A549 (cell line): ENCODE data around the gene ADAMTS10. TPM values are rescaled to one million over a fixed set of nuclear protein-coding genes. Genes with fewer than 3 reads are reported as not detected.

Source experiments
- ATAC-seq, 2 experiments: fragments of 200-7000 bp in 1 of 2; fragments of >200 bp in 1 of 2; cut with Nextera tagmentation in 1 of 2; cut with Tn5 transposase in 1 of 2; 3 replicates each; pipeline versions ENCODE4 v1.8.0 to v1.9.1; 2018 to 2020; ENCODE audit warnings: mild to moderate bottlenecking in 1 of 2, moderate library complexity in 1 of 2
- CTCF ChIA-PET: fragments of 300-600 bp; sonication (Branson Sonifier 250); formaldehyde crosslinking; extraction: SDS; loops from one replicate; lab custom pipeline; 2021; ENCODE audit warnings: antibody characterized with exemption, inconsistent platforms; lab: Yijun Ruan, JAX
- POLR2A ChIA-PET: fragments of 350-600 bp; formaldehyde crosslinking; extraction: SDS; loops from one replicate; lab custom pipeline; 2021; ENCODE audit warnings: antibody characterized with exemption, inconsistent platforms; lab: Yijun Ruan, JAX
- DNase-seq, 2 experiments: peaks; one replicate each; pipeline versions ENCODE4 v3.0.0 to v3.0.0-alpha.2; 2011 to 2016; ENCODE audit warnings: low read depth in 1 of 2, low spot score in 1 of 2
- FAIRE-seq: peaks from 2 replicates; lab custom pipeline; 2011; peaks lifted over from hg19 to GRCh38; lab: Jason Lieb, UNC
- H3K27ac ChIP-seq, 2 experiments: fragments of >200 bp; sonication (Bioruptor Twin); formaldehyde crosslinking; 3 replicates each; pipeline ENCODE4 v1.5.1; 2016 to 2017
- H3K4me1 ChIP-seq: fragments of >200 bp; sonication (Bioruptor Twin); formaldehyde crosslinking; 3 replicates; pipeline ENCODE4 v1.6.1; 2016
- H3K4me2 ChIP-seq: fragments of >200 bp; sonication (Bioruptor Twin); formaldehyde crosslinking; 3 replicates; pipeline ENCODE4 v1.6.1; 2016
- H3K4me3 ChIP-seq: fragments of >200 bp; sonication (Bioruptor Twin); formaldehyde crosslinking; 3 replicates; pipeline ENCODE4 v1.5.1; 2016
- H3K9me3 ChIP-seq: fragments of >200 bp; sonication (Bioruptor Twin); formaldehyde crosslinking; 3 replicates; pipeline ENCODE4 v1.6.1; 2016
- ATOH8 ChIP-seq: fragments of 250-450 bp; sonication (Bioruptor Pico); IDR thresholded peaks from 2 replicates; pipeline ENCODE4 v1.5.0; 2020; ENCODE audit warnings: low read depth, mild to moderate bottlenecking, moderate library complexity
- CBX8 ChIP-seq: fragments of 200-600 bp; sonication (generic); IDR thresholded peaks from 2 replicates; pipeline ENCODE4 v1.6.1; 2016
- ESRRA ChIP-seq: fragments of 150-350 bp; IDR thresholded peaks from 2 replicates; pipeline ENCODE4 v1.6.1; 2014; ENCODE audit warnings: mild to moderate bottlenecking, low read length, borderline replicate concordance
- HEYL ChIP-seq: fragments of 250-450 bp; sonication (Bioruptor Pico); IDR thresholded peaks from 2 replicates; pipeline ENCODE4 v1.8.0; 2021; ENCODE audit warnings: mild to moderate bottlenecking, moderate library complexity
- JUNB ChIP-seq: fragments of >200 bp; sonication (Bioruptor Twin); formaldehyde crosslinking; IDR thresholded peaks from 2 replicates; pipeline ENCODE4 v1.6.1; 2016
- KDM1A ChIP-seq: fragments of 200-600 bp; sonication (generic); IDR thresholded peaks from 2 replicates; pipeline ENCODE4 v1.6.1; 2016; ENCODE audit warnings: low read depth, mild to moderate bottlenecking
- KDM5A ChIP-seq: fragments of 200-600 bp; sonication (generic); IDR thresholded peaks from 2 replicates; pipeline ENCODE4 v1.6.1; 2016; ENCODE audit warnings: antibody characterized with exemption, mild to moderate bottlenecking
- MAX ChIP-seq: IDR thresholded peaks from 2 replicates; pipeline ENCODE4 v1.6.1; 2012
- MAZ ChIP-seq: fragments of 150-350 bp; IDR thresholded peaks from 2 replicates; pipeline ENCODE4 v1.6.1; 2014; ENCODE audit warnings: antibody characterized with exemption, low read depth, low read length, borderline replicate concordance
- MYC ChIP-seq: IDR thresholded peaks from 2 replicates; pipeline ENCODE4 v1.6.1; 2012; ENCODE audit warnings: mild to moderate bottlenecking, inconsistent platforms, low read length, improper control_type of control experiment, borderline replicate concordance
- NPAS2 ChIP-seq: fragments of 250-450 bp; sonication (Bioruptor Pico); IDR thresholded peaks from 2 replicates; pipeline ENCODE4 v1.8.0; 2022; ENCODE audit warnings: mild to moderate bottlenecking, moderate library complexity, borderline replicate concordance
- RNF2 ChIP-seq: fragments of 200-600 bp; sonication (generic); IDR thresholded peaks from 2 replicates; pipeline ENCODE4 v1.6.1; 2016; ENCODE audit warnings: low read depth, mild to moderate bottlenecking, antibody characterized with exemption, moderate library complexity, borderline replicate concordance
- SMC3 ChIP-seq: fragments of >200 bp; sonication (Bioruptor Twin); formaldehyde crosslinking; IDR thresholded peaks from 3 replicates; pipeline ENCODE4 v1.6.1; 2018; ENCODE audit warnings: inconsistent platforms
- TFCP2L1 ChIP-seq: fragments of 250-450 bp; sonication (Bioruptor Pico); IDR thresholded peaks from 2 replicates; pipeline ENCODE4 v1.5.0; 2021; ENCODE audit warnings: mild to moderate bottlenecking
- WGBS: methylation state at CpG from one replicate; pipeline ENCODE4 v1.1.6; 2017; ENCODE audit errors: missing lambda C conversion rate; 5-methylcytosine and 5-hydroxymethylcytosine counted together
- polyA plus RNA-seq, 4 experiments: library from polyadenylated mRNA; depleted of rRNA in 3 of 4; stranded (reverse); fragments of >200 nt; fragmentation: RNase III in 1 of 4; extraction: RNeasy Plus Mini Kit Qiagen cat#74134 plus additional on column Dnase treatment in 1 of 4; gene quantifications; 2 replicates in 3 of 4; 3 replicates in 1 of 4; pipeline ENCODE4 v1.2.3, GENCODE V29; 2011 to 2017
- TF ChIP-seq, protein P1 (sequence below): fragments of >200 bp; sonication (Bioruptor Twin); formaldehyde crosslinking; IDR thresholded peaks from 3 replicates; pipeline ENCODE4 v1.5.1; 2016

Gene ADAMTS10
- polyA plus RNA-seq, 2 of the 4 experiments (the other 2 are of a cell fraction), result 26.7 to 49.3 TPM

DNA sequence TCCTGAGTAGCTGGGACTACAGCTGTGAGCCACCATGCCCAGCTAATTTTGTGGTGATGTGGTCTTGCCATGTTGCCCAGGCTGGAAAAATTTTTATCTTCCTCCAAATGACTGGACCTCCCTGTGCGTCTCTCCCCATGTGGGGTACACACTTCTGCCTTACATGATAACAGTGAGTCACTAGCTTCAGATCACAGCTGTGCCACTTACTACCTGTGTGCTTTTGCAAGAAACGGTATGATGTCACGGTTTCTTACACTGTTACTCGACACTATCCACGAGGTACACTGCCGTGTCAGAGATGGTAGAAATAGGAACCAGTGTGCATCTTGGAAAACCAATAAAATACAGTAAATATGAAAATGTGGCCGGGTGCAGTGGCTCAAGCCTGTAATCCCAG is 79.0 kb downstream of the ADAMTS10 start:
- Histone ChIP-seq H3K27ac (no peak overlapping the region), H3K4me3 (no peak overlapping the region), H3K4me2 (no peak overlapping the region), H3K9me3 (no peaks in the 10 kb centered on the region), H3K4me1 (peaks cover 4% of the 10 kb centered on the region; the same call in 1 of the 3 replicates)
- FAIRE-seq (no peak), ATAC-seq (no peak), DNase-seq (no peak)
- ChIA-PET CTCF (interaction anchor here (1.0 to 1.7 kb wide), 2 partner anchors 26 to 50 kb away, joined by 3 to 4 read pairs; no protein-coding TSS in a partner anchor), POLR2A (interaction anchor here (0.5 to 0.6 kb wide), 2 partner anchors 11 to 16 kb away, joined by 6 to 7 read pairs; no protein-coding TSS in a partner anchor)
- WGBS, result 92% methylated on average over 7 of the region's 7 CpGs
- TF ChIP-seq RNF2, result no peak
- TF ChIP-seq ATOH8 (CRISPR knock-in tag), result no peak
- TF ChIP-seq CBX8, result no peak
- TF ChIP-seq, protein P1, sequence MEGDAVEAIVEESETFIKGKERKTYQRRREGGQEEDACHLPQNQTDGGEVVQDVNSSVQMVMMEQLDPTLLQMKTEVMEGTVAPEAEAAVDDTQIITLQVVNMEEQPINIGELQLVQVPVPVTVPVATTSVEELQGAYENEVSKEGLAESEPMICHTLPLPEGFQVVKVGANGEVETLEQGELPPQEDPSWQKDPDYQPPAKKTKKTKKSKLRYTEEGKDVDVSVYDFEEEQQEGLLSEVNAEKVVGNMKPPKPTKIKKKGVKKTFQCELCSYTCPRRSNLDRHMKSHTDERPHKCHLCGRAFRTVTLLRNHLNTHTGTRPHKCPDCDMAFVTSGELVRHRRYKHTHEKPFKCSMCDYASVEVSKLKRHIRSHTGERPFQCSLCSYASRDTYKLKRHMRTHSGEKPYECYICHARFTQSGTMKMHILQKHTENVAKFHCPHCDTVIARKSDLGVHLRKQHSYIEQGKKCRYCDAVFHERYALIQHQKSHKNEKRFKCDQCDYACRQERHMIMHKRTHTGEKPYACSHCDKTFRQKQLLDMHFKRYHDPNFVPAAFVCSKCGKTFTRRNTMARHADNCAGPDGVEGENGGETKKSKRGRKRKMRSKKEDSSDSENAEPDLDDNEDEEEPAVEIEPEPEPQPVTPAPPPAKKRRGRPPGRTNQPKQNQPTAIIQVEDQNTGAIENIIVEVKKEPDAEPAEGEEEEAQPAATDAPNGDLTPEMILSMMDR, result no peak
- no peak for TF ChIP-seq MYC
- TF ChIP-seq NPAS2, result no peak
- TF ChIP-seq KDM5A, result no peak
- TF ChIP-seq MAX, result no peak
- no peak for TF ChIP-seq TFCP2L1 (CRISPR knock-in tag)
- TF ChIP-seq SMC3, result no peak
- no peak for TF ChIP-seq JUNB
- no peak for TF ChIP-seq ESRRA
- TF ChIP-seq HEYL, result no peak
- no peak for TF ChIP-seq MAZ
- TF ChIP-seq KDM1A, result no peak

Other genes starting within 250 kb of the ADAMTS10 start
- 30.8 and 32.6 TPM in 2 replicates for gene ANGPTL4, start 246.6 kb downstream of the ADAMTS10 start, polyA plus RNA-seq (2011; rRNA removed)
- gene ANGPTL4, start 246.6 kb downstream of the ADAMTS10 start, polyA plus RNA-seq (2017; fragmentation: RNase III; extraction: RNeasy Plus Mini Kit Qiagen cat#74134 plus additional on column Dnase treatment), result 12.3 to 18.1 TPM (median 15.1 TPM) in 3 replicates
- gene RAB11B, start 220.4 kb downstream of the ADAMTS10 start, polyA plus RNA-seq (2011; rRNA removed), result 22.3 and 25.1 TPM in 2 replicates
- gene RAB11B, start 220.4 kb downstream of the ADAMTS10 start, polyA plus RNA-seq (2017; fragmentation: RNase III; extraction: RNeasy Plus Mini Kit Qiagen cat#74134 plus additional on column Dnase treatment), result 86.7 to 95.7 TPM (median 93.7 TPM) in 3 replicates
- gene MARCHF2, start 197.4 kb downstream of the ADAMTS10 start, polyA plus RNA-seq (2011; rRNA removed), result 12.4 and 12.8 TPM in 2 replicates
- gene MARCHF2, start 197.4 kb downstream of the ADAMTS10 start, polyA plus RNA-seq (2017; fragmentation: RNase III; extraction: RNeasy Plus Mini Kit Qiagen cat#74134 plus additional on column Dnase treatment), result 13.1 to 15.3 TPM (median 13.2 TPM) in 3 replicates
- gene HNRNPM, start 165.7 kb downstream of the ADAMTS10 start, polyA plus RNA-seq (2011; rRNA removed), result 94.1 and 168 TPM in 2 replicates
- gene HNRNPM, start 165.7 kb downstream of the ADAMTS10 start, polyA plus RNA-seq (2017; fragmentation: RNase III; extraction: RNeasy Plus Mini Kit Qiagen cat#74134 plus additional on column Dnase treatment), result 334 to 352 TPM (median 348 TPM) in 3 replicates
- gene PRAM1, start 108.1 kb downstream of the ADAMTS10 start, polyA plus RNA-seq (2011; rRNA removed), result 0.07 TPM in 1 of 2 replicates, not detected in the other
- 0.08 to 0.28 TPM (median 0.13 TPM) in 3 replicates for gene PRAM1, start 108.1 kb downstream of the ADAMTS10 start, polyA plus RNA-seq (2017; fragmentation: RNase III; extraction: RNeasy Plus Mini Kit Qiagen cat#74134 plus additional on column Dnase treatment)
- 2.8 and 3.3 TPM in 2 replicates for gene ZNF414, start 96.5 kb downstream of the ADAMTS10 start, polyA plus RNA-seq (2011; rRNA removed)
- 20.0 to 22.1 TPM (median 21.5 TPM) in 3 replicates for gene ZNF414, start 96.5 kb downstream of the ADAMTS10 start, polyA plus RNA-seq (2017; fragmentation: RNase III; extraction: RNeasy Plus Mini Kit Qiagen cat#74134 plus additional on column Dnase treatment)
- gene MYO1F, start 33.3 kb downstream of the ADAMTS10 start, polyA plus RNA-seq (2011; rRNA removed), result 0.37 and 0.95 TPM in 2 replicates
- gene MYO1F, start 33.3 kb downstream of the ADAMTS10 start, polyA plus RNA-seq (2017; fragmentation: RNase III; extraction: RNeasy Plus Mini Kit Qiagen cat#74134 plus additional on column Dnase treatment), result 0.17 to 0.24 TPM (median 0.23 TPM) in 3 replicates
- gene NFILZ, start 19.9 kb upstream of the ADAMTS10 start, polyA plus RNA-seq (2011; rRNA removed), result not detected in 2 replicates
- gene NFILZ, start 19.9 kb upstream of the ADAMTS10 start, polyA plus RNA-seq (2017; fragmentation: RNase III; extraction: RNeasy Plus Mini Kit Qiagen cat#74134 plus additional on column Dnase treatment), result not detected in 3 replicates
- gene ACTL9, start 88.1 kb upstream of the ADAMTS10 start, polyA plus RNA-seq (2011; rRNA removed), result not detected in 2 replicates
- not detected in 3 replicates for gene ACTL9, start 88.1 kb upstream of the ADAMTS10 start, polyA plus RNA-seq (2017; fragmentation: RNase III; extraction: RNeasy Plus Mini Kit Qiagen cat#74134 plus additional on column Dnase treatment)
- not detected in 2 replicates for gene OR2Z1, start 110.9 kb upstream of the ADAMTS10 start, polyA plus RNA-seq (2011; rRNA removed)
- not detected in 3 replicates for gene OR2Z1, start 110.9 kb upstream of the ADAMTS10 start, polyA plus RNA-seq (2017; fragmentation: RNase III; extraction: RNeasy Plus Mini Kit Qiagen cat#74134 plus additional on column Dnase treatment)
- gene ZNF558, start 221.6 kb upstream of the ADAMTS10 start, polyA plus RNA-seq (2011; rRNA removed), result 30.9 and 37.3 TPM in 2 replicates
- 8.8 to 11.8 TPM (median 8.9 TPM) in 3 replicates for gene ZNF558, start 221.6 kb upstream of the ADAMTS10 start, polyA plus RNA-seq (2017; fragmentation: RNase III; extraction: RNeasy Plus Mini Kit Qiagen cat#74134 plus additional on column Dnase treatment)
- not detected in 2 replicates for gene MBD3L1, start 221.7 kb upstream of the ADAMTS10 start, polyA plus RNA-seq (2011; rRNA removed)
- not detected in 3 replicates for gene MBD3L1, start 221.7 kb upstream of the ADAMTS10 start, polyA plus RNA-seq (2017; fragmentation: RNase III; extraction: RNeasy Plus Mini Kit Qiagen cat#74134 plus additional on column Dnase treatment)